ENCODE measurements around the gene NCK2. TPM values are rescaled to one million over a fixed set of nuclear protein-coding genes. Genes with fewer than 3 reads are reported as not detected.

NCK2 gene
- total RNA-seq, 1 donor from 2014 or later, result 160 TPM

DNA sequence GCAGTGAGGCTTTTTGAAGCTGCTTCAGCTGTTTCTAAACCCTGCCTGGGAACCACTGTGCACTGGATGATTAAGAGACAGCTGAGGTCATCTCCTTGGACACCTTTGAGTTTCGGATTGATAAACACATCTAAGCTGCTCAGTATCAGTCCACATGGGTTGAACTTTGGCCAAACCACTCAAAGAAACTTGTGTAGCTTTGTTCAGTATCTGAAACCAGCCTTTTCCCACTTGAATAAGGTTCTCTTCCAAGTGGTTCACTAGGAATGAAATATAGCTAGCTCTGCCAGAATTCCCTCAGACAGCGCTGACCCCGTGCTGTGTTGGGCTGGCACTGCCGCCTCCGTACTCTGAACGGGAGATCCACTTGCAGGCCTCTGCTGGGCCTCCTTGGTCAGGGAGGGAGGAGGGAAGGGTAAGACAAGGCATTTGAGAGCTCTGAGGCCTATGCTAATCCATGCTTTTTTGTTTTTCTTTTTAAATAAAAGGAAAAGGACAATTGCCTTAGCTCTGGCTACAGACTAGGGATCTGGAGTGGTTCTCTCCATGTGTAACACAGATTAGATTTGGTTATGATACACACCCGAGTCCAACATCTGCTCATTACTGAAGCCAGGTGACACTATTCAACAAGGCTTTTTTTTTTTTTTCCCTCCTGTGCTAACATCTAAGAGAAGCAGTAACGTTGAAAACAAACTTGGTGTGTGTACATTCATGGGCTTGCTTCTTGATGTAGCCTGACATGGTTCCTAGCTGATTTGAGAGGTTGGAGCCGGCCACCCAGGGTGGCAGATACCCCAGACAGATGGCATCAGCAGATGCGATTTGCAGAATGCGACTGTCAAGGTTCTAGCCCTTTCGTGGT is 67.7 kb downstream of the NCK2 start:
- DNase-seq (ENCODE audit: low spot score), result peak; percentile 54

DNA sequence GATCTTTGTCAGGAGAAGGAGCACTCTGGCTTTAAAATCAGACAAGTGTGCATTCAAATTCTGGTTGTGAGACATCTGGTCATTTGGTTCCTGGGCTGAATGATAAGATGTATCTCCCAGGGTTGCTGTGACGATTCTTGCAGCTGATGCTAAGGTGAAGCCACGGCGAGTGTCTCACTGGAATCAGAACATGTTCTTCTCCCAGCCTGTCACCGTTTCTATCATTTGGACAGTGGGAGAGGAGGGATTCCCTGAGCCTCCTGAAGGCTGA is 68.3 kb downstream of the NCK2 start:
- no peak for DNase-seq (ENCODE audit: low spot score)

DNA sequence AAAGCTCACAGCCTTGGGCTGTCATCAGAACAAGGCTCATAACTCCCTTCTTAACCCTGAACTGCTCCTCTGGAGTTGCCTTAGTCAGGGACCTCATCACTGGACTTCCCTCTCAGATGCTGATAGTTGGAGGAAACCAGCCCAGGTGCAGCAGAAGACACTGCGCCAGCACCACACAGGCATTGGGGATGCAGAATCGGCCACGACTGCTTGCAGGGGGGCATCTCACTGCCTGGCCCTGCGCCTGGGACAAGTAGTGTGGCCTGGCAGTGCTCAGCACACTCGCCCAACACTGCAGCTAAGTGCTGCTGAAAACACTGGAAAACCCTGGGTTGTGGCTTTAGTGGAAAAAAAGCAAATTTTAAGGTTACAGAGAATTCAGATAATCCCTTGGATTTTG is 68.7 kb downstream of the NCK2 start:
- no peak for DNase-seq (ENCODE audit: low spot score)

DNA sequence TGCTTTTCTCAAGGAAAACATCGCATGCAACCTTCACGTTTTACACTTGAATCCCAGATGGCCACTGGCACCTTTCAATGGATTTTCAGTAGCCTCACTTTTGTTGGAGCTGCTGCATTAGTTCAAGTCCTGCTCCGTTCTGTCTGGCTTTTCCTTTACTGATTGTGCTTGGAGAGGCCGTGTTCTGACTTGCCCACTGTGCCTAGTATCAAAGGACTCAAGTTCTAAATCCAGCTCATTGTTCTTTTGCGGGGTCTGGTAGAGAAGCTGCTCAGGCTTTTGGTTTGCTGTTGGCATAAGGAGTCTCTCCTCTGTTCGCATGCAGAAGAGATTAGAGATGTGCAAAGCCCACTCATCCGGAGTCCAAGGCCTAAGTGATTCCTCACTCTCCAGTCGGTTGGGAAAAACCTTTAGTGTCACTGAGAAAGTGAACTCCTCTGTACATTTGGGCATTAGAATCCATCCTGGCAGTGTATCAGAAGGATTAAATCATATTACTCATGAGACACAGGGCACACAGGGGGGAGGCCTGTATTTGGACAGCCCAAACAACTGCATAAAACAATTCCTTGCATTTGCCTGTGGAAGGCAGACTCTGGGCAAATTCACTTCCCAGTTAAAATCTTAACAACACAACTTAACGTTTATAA is 69.7 kb downstream of the NCK2 start:
- no peak for DNase-seq (ENCODE audit: low spot score)

GRCh38 chr2:105815401-105815800 is 70.7 kb downstream of the NCK2 start:
- no peak for DNase-seq (ENCODE audit: low spot score)

DNA sequence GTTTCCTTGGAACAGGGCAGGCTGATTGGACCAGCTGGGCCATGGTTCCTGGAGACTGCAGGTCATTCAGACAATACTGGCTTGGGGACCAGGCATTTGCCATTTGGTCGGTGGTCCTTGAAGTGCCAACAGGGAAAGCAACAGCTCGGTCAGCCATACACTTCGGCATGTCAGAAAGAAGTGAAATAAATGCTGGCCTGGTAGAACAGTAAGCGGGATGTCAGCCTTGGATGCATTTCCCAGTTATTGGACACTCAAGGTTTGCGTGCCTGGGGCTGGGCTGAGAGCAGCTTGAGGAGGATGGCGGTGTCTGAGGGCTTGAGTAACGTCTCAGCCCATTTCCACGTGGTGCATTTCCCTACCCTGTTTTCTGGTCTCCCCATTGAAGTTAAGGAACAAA is 75.4 kb downstream of the NCK2 start:
- DNase-seq (ENCODE audit: low spot score), result no peak

DNA sequence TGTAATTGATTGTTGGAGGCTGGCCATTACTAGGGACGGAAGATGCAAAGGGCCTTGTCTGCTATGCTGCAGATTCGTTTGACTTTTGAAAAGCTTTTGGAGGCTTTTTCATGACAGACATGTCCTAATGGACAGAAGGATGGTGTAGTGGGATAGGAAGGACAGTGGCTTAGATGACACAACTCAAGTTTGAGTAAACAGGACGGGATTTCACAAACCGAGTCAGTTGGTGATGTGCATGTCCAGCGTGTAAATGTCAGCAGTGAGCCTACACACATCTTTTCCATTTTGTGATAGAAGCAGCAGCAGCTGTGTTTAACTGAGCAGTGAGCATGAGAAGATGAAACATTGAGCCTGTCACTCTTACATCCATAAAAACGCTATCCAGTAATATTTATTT is 76.0 kb downstream of the NCK2 start:
- DNase-seq (ENCODE audit: low spot score), result no peak

- DNase-seq (ENCODE audit: low spot score), result no peak
These were observed 76.9 kb downstream of the NCK2 start for GRCh38 chr2:105821428-105822125.

GRCh38 chr2:105822186-105822585 is 77.5 kb downstream of the NCK2 start:
- DNase-seq (ENCODE audit: low spot score), result no peak

DNA sequence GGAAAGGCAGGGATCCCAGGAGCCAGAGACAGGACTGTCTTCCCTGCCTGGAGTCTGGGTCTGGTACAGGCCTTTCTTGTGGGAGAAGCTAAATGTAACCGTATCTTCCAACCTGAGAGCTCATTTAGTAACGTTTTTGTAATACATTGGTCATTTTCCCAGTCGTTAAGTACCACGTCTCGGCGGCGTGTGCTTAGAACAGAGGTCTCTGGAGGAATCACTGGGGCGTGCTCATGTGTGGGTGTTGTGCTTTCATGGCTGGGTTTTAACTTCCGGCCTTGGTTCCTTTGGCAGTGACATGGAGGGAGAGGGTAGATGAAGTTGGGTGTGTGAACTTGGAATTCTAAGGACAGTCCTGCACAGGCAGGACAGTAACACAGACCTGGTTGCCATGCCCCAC is 79.7 kb downstream of the NCK2 start:
- no peak for DNase-seq (ENCODE audit: low spot score)

DNA sequence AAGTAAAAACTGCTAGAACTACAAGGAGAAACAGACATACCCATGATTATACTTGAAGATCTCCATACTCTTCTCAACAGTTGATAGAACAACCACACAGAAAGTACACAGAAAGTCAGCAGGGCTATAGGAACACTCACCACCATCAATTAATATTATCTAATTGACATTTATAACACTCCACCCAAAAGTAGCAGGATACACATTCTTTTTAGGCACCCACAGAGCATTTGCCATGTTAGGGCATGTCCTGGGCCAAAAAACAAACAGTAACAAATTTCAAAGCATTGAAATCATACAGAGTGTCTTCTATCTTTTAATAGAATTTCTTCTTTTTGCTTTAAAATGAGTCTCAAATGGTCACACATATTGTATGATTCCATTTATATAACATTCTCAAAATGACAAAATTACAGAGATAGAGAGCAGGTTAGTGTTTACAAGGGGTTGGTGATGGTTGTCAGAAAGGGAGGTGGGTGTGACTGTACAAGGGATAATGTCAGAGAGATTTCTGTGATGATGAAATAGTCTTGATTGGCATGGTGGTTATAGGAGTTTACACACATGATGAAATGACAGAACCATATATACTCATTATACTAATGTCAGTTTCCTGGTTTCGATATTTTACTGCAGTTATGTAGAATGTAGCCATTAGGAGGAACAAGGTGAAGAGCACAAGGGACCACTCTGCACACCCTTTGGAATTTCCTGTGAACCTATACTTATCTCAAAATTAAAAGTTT is 82.8 kb downstream of the NCK2 start:
- DNase-seq (ENCODE audit: low spot score), result no peak

DNA sequence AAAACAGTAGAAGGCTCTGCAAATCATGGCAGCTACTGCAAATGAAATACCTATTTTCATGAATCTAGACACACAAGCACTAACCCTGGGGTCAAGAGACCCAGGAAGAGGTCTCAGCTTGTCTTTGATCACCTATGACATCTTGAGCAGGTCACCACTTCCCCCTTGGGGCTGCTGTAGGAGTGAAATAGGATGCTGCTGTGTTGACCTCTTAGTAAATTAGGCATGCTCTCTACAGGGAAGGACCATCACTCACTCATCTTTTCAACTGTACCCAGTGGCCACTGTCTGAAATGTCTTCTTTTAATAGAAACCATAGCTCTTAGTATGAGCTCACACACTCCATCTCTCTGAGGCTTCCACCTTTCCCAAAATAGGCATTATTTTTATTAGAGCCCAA is 83.8 kb downstream of the NCK2 start:
- no peak for DNase-seq (ENCODE audit: low spot score)

DNA sequence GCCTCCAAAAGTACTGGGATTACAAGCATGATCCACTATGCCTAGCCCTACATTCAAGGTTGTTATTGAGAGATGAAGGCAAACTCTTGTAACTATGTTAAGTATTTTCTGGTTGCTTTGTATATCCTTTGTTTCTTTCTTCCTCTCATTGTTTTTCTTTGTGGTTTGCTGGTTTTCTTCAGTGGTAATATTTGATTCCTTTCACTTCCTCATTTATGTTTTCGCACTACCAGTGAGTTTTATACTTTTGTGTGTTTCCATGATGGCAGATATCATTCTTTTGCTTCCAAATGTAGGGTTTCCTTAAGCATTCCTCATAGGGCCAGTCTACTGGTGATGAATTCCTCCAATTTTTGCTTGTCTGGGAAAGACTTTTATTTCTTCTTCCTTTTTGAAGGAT is 90.2 kb downstream of the NCK2 start:
- no peak for DNase-seq (ENCODE audit: low spot score)

- DNase-seq (ENCODE audit: low spot score), result no peak
These were observed 91.6 kb downstream of the NCK2 start for GRCh38 chr2:105836341-105836740.

DNA sequence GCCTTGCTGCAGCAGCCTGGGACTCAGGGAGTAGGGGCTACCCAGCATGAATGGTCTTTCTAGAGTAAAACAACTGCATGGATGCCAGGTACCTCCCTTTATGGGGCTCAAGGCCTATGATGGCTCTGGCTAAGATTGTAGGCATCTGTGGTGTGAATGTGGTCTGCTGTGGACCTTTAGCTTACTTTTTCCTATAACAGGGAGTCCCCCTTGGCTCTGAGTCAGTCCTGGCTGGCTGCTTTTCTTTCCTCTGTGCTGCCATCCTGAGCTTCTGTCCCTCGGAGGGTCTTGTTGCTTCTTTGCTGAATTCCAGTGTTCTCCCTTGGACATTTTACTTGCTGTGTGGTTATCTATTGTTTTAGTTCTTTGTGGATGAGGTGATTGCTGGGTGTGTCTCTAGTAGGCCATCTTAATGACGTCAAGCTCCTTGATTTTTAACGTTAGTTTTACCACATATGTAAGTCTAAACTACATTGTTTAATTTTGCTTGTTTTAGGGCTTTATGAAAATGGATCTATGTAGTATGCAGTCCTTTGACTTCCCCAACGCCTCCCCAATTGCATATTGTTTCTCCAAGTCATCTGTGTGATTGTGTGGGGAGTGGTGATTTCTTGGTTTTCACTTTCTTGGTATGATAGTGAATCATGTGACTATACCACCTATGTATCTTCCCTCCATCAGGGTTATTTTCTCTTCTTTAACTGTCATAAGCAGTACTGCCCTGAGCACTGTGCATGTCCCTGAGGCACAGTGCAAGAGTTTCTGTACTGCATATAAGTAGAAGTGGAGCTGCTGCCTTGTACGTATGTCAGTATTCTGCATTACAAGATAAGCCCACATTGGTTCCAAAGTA is 92.4 kb downstream of the NCK2 start:
- no peak for DNase-seq (ENCODE audit: low spot score)

- peak; percentile 8 for DNase-seq (ENCODE audit: low spot score)
These were observed 95.1 kb downstream of the NCK2 start for GRCh38 chr2:105839793-105840192.

- no peak for DNase-seq (ENCODE audit: low spot score)
These were observed 96.2 kb downstream of the NCK2 start for GRCh38 chr2:105840933-105841332.

DNA sequence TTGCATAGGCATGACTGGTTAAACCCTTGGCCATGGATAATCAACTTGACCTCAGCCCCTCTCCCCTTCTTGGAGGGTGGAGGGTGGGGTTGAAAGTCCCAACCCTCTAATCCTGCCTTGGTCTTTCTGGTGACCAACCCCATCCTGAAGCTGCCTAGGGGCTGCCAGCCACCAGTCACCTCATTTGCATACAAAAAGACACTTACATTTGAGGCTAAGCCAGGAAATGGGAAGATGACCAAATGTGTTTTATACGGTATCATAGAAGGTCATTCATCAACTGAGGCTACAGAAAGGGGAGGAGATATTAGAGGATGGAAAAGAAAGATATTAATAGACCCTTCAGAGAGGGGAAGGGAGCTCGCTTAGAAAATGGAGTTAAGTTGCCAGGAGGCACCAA is 96.8 kb downstream of the NCK2 start:
- DNase-seq (ENCODE audit: low spot score), result peak; percentile 7

GRCh38 chr2:105842555-105842954 is 97.8 kb downstream of the NCK2 start:
- no peak for DNase-seq (ENCODE audit: low spot score)

GRCh38 chr2:105843476-105844374 is 99.0 kb downstream of the NCK2 start:
- DNase-seq (ENCODE audit: low spot score), result peak; percentile 7
